Activated CD8-positive, alpha-beta memory T cell treated with anti-CD3 and anti-CD28 coated beads, Interleukin-2, amount 10 ng/mL, durations not matched to agents 7 days and 5 days (primary cell): Measurements from ENCODE around the gene LEFTY1. TPM values are rescaled to one million over a fixed set of nuclear protein-coding genes. Genes with fewer than 3 reads are reported as not detected.

Experiments
- ATAC-seq: fragments of 150-1000 bp; cut with Tn5 transposase; one replicate; pipeline ENCODE4 v1.10.0; 2021; ENCODE audit warnings: moderate library complexity
- CTCF ChIA-PET: fragments of 350-600 bp; sonication (Branson Sonifier 250); formaldehyde crosslinking; loops from one replicate; lab custom pipeline; 2021; ENCODE audit warnings: antibody characterized with exemption; lab: Charles Lee
- DNase-seq: peaks from one replicate; pipeline ENCODE4 v3.0.0-alpha.2; 2020
- H3K27ac Mint-ChIP-seq: one replicate; pipeline ENCODE4 v1.8.0; 2021; ENCODE audit warnings: mild to moderate bottlenecking, mixed read lengths
- H3K27me3 Mint-ChIP-seq: one replicate; pipeline ENCODE4 v1.8.0; 2021; ENCODE audit warnings: mixed read lengths
- H3K36me3 Mint-ChIP-seq: one replicate; pipeline ENCODE4 v1.8.0; 2021; ENCODE audit warnings: mild to moderate bottlenecking, mixed read lengths
- H3K4me1 Mint-ChIP-seq: one replicate; pipeline ENCODE4 v1.8.0; 2021; ENCODE audit warnings: mixed read lengths
- H3K4me3 Mint-ChIP-seq: one replicate; pipeline ENCODE4 v1.8.0; 2021; ENCODE audit warnings: mild to moderate bottlenecking, moderate library complexity, mixed read lengths
- H3K9me3 Mint-ChIP-seq: one replicate; pipeline ENCODE4 v1.8.0; 2022; ENCODE audit warnings: low read depth, mixed read lengths
- total RNA-seq, 2 experiments: library from RNA; stranded (reverse); gene quantifications; one replicate each; pipeline ENCODE4 v1.2.3, GENCODE V29; 2021

The LEFTY1 gene
- total RNA-seq, 2 experiments from 2014 or later, result not detected

- Mint-ChIP-seq H3K4me1 (no peaks in the 10 kb centered on the region), H3K9me3 (no peaks in the 10 kb centered on the region), H3K27me3 (peaks cover 3% of the 10 kb centered on the region), H3K4me3 (no peak overlapping the region), H3K27ac (no peak overlapping the region), H3K36me3 (no peaks in the 10 kb centered on the region)
- no peak for DNase-seq
- CTCF ChIA-PET, result interaction anchor here (1.3 to 5.1 kb wide), 4 partner anchors 11 to 432 kb away, joined by 3 to 39 read pairs (median 18); partner anchors contain the start of gene TMEM63A
- ATAC-seq, result no peak
Observed at GRCh38 chr1:225908773-225909172, 19.8 kb upstream of the LEFTY1 start.

- ATAC-seq (no peak), DNase-seq (no peak)
- Mint-ChIP-seq H3K9me3 (no peaks in the 10 kb centered on the region), H3K27me3 (peaks cover 8% of the 10 kb centered on the region), H3K4me3 (no peak overlapping the region), H3K36me3 (no peaks in the 10 kb centered on the region), H3K27ac (no peak overlapping the region), H3K4me1 (no peaks in the 10 kb centered on the region)
- CTCF ChIA-PET, result interaction anchor here (0.6 to 5.1 kb wide), 2 partner anchors 27 to 106 kb away, joined by 3 to 34 read pairs; partner anchors contain the start of gene TMEM63A
Observed at GRCh38 chr1:225908013-225908640, 19.2 kb upstream of the LEFTY1 start.

GRCh38 chr1:225907341-225907740 lies 18.4 kb upstream of the LEFTY1 start:
- H3K4me1 Mint-ChIP-seq, result no peaks in the 10 kb centered on the region
- DNase-seq, result no peak
- no peaks in the 10 kb centered on the region for H3K36me3 Mint-ChIP-seq
- no peak for ATAC-seq
- CTCF ChIA-PET, result interaction anchor here (5.1 kb wide), 1 partner anchor 26 kb away, joined by 34 read pairs; the partner anchor contains the start of gene TMEM63A
- no peak overlapping the region for H3K27ac Mint-ChIP-seq
- no peaks in the 10 kb centered on the region for H3K9me3 Mint-ChIP-seq
- no peak overlapping the region for H3K4me3 Mint-ChIP-seq
- peaks cover 11% of the 10 kb centered on the region for H3K27me3 Mint-ChIP-seq

- DNase-seq (no peak), ATAC-seq (no peak)
- Mint-ChIP-seq H3K36me3 (no peaks in the 10 kb centered on the region), H3K27ac (no peak overlapping the region), H3K27me3 (peaks cover 13% of the 10 kb centered on the region), H3K4me1 (no peaks in the 10 kb centered on the region), H3K4me3 (no peak overlapping the region), H3K9me3 (no peaks in the 10 kb centered on the region)
- CTCF ChIA-PET, result interaction anchor here (1.2 kb wide), 1 partner anchor 24 kb away, joined by 3 read pairs; the partner anchor contains the start of gene TMEM63A
Observed at GRCh38 chr1:225906467-225906866, 17.5 kb upstream of the LEFTY1 start.

- ATAC-seq, result peak; percentile 11
- no peak overlapping the region for H3K27ac Mint-ChIP-seq
- peaks cover 17% of the 10 kb centered on the region for H3K27me3 Mint-ChIP-seq
Observed at GRCh38 chr1:225903623-225904022, 14.7 kb upstream of the LEFTY1 start.

GRCh38 chr1:225899044-225899925 lies 10.3 kb upstream of the LEFTY1 start:
- Mint-ChIP-seq H3K4me1 (peaks cover 29% of the 10 kb centered on the region), H3K27me3 (peaks cover 29% of the 10 kb centered on the region), H3K27ac (no peak overlapping the region), H3K36me3 (no peaks in the 10 kb centered on the region), H3K4me3 (no peak overlapping the region), H3K9me3 (no peaks in the 10 kb centered on the region)
- no peak for ATAC-seq
- CTCF ChIA-PET, result interaction anchor here (1.1 to 3.0 kb wide), 3 partner anchors 12 to 22 kb away, joined by 4 to 21 read pairs (median 12); partner anchors contain the start of gene TMEM63A
- DNase-seq, result no peak

More at GRCh38 chr1:225903623-225904022, 14.7 kb upstream of the LEFTY1 start:
- DNase-seq, result no peak
- no peaks in the 10 kb centered on the region for H3K36me3 Mint-ChIP-seq
- H3K4me1 Mint-ChIP-seq, result peaks cover 3% of the 10 kb centered on the region
- CTCF ChIA-PET, result interaction anchor here (0.7 to 1.0 kb wide), 2 partner anchors 117 to 423 kb away, joined by 3 read pairs; no protein-coding TSS in a partner anchor
- H3K4me3 Mint-ChIP-seq, result no peak overlapping the region
- H3K9me3 Mint-ChIP-seq, result no peaks in the 10 kb centered on the region

GRCh38 chr1:225897595-225898514 lies 8.9 kb upstream of the LEFTY1 start:
- Mint-ChIP-seq H3K4me1 (peaks cover 29% of the 10 kb centered on the region), H3K36me3 (no peaks in the 10 kb centered on the region), H3K9me3 (no peaks in the 10 kb centered on the region), H3K27me3 (peaks cover 30% of the 10 kb centered on the region), H3K27ac (peak overlapping the region; percentile 8), H3K4me3 (peak overlapping the region; percentile 22)
- no peak for DNase-seq
- ATAC-seq, result no peak
- CTCF ChIA-PET, result interaction anchor here (0.8 to 3.0 kb wide), 10 partner anchors 11 to 423 kb away, joined by 3 to 21 read pairs (median 4); partner anchors contain the start of gene TMEM63A

- peaks cover 24% of the 10 kb centered on the region for H3K27me3 Mint-ChIP-seq
- peak; percentile 96 for ATAC-seq
- DNase-seq, result peak; percentile 89
- no peaks in the 10 kb centered on the region for H3K9me3 Mint-ChIP-seq
- peak overlapping the region; percentile 22 for H3K4me3 Mint-ChIP-seq
- no peaks in the 10 kb centered on the region for H3K36me3 Mint-ChIP-seq
- CTCF ChIA-PET, result interaction anchor here (0.8 to 2.5 kb wide), 8 partner anchors 10 to 422 kb away, joined by 3 to 21 read pairs (median 4); partner anchors contain the start of gene TMEM63A
- peak overlapping the region; percentile 29 for H3K27ac Mint-ChIP-seq
- H3K4me1 Mint-ChIP-seq, result peaks cover 29% of the 10 kb centered on the region
Observed at GRCh38 chr1:225896937-225897549, 8.1 kb upstream of the LEFTY1 start.

GRCh38 chr1:225896494-225896893 lies 7.5 kb upstream of the LEFTY1 start:
- Mint-ChIP-seq H3K4me3 (peak overlapping the region; percentile 22), H3K27me3 (peaks cover 24% of the 10 kb centered on the region), H3K27ac (no peak overlapping the region), H3K36me3 (no peaks in the 10 kb centered on the region), H3K4me1 (peaks cover 29% of the 10 kb centered on the region), H3K9me3 (no peaks in the 10 kb centered on the region)
- DNase-seq, result no peak
- CTCF ChIA-PET, result interaction anchor here (1.2 to 2.5 kb wide), 3 partner anchors 11 to 81 kb away, joined by 3 to 21 read pairs (median 4); partner anchors contain the start of gene TMEM63A
- ATAC-seq, result no peak

- H3K9me3 Mint-ChIP-seq, result no peaks in the 10 kb centered on the region
- no peak for DNase-seq
- CTCF ChIA-PET, result interaction anchor here (1.9 kb wide), 1 partner anchor 10 kb away, joined by 7 read pairs; the partner anchor contains the start of gene TMEM63A
- H3K27ac Mint-ChIP-seq, result no peak overlapping the region
- no peak for ATAC-seq
- H3K4me3 Mint-ChIP-seq, result no peak overlapping the region
- peaks cover 13% of the 10 kb centered on the region for H3K4me1 Mint-ChIP-seq
- H3K36me3 Mint-ChIP-seq, result no peaks in the 10 kb centered on the region
- H3K27me3 Mint-ChIP-seq, result peaks cover 12% of the 10 kb centered on the region
Observed at GRCh38 chr1:225892307-225892706, 3.4 kb upstream of the LEFTY1 start.

- DNase-seq, result no peak
- CTCF ChIA-PET, result interaction anchor here (1.9 kb wide), 1 partner anchor 9 kb away, joined by 7 read pairs; the partner anchor contains the start of gene TMEM63A
- H3K27me3 Mint-ChIP-seq, result peaks cover 10% of the 10 kb centered on the region
- no peaks in the 10 kb centered on the region for H3K36me3 Mint-ChIP-seq
- peaks cover 4% of the 10 kb centered on the region for H3K4me1 Mint-ChIP-seq
- no peak for ATAC-seq
- H3K4me3 Mint-ChIP-seq, result no peak overlapping the region
- no peaks in the 10 kb centered on the region for H3K9me3 Mint-ChIP-seq
- no peak overlapping the region for H3K27ac Mint-ChIP-seq
Observed at GRCh38 chr1:225891229-225891972, 2.5 kb upstream of the LEFTY1 start.
